ENCODE data around the gene AVEN.
A peak's percentile ranks its signal among the peaks of the same experiment; 100 is the strongest.
"Not testable (repeated sequence)": the region's sequence is repeated elsewhere in the genome, so short reads cannot be mapped to it uniquely, and the experiment has no call there.

The AVEN gene

GRCh38 chr15:34038023-34038870 lies 757 bp downstream of the AVEN start:
- no peaks in the 10 kb centered on the region for H3K36me3 ChIP-seq (ENCODE audit: insufficient read depth, low read length)
- H3K27me3 ChIP-seq (ENCODE audit: control insufficient read depth in 1 of 2, insufficient read depth in 2 of 2, low read length in 2 of 2): no peaks in the 10 kb centered on the region
- peak overlapping the region; percentile 91 for H3K27ac ChIP-seq (ENCODE audit: low read depth, low read length)
- peak overlapping the region; percentile 64 for H3K9ac ChIP-seq (ENCODE audit: low read length)
- H3K4me1 ChIP-seq (ENCODE audit: insufficient read depth, low read length): peaks cover 17% of the 10 kb centered on the region
- peak overlapping the region; percentile 72 to 91 for H3K4me3 ChIP-seq (ENCODE audit: low read depth in 1 of 2, low read length in 2 of 2)
- no peaks in the 10 kb centered on the region for H3K9me3 ChIP-seq (ENCODE audit: low read length)

GRCh38 chr15:34031987-34032760 lies 6.8 kb downstream of the AVEN start:
- no peak overlapping the region for H3K4me3 ChIP-seq (ENCODE audit: low read depth in 1 of 2, low read length in 2 of 2)
- no peak overlapping the region for H3K9ac ChIP-seq (ENCODE audit: low read length)
- H3K27ac ChIP-seq (ENCODE audit: low read depth, low read length): no peak overlapping the region
- peaks cover 8% of the 10 kb centered on the region for H3K4me1 ChIP-seq (ENCODE audit: insufficient read depth, low read length)
- no peaks in the 10 kb centered on the region for H3K27me3 ChIP-seq (ENCODE audit: control insufficient read depth in 1 of 2, insufficient read depth in 2 of 2, low read length in 2 of 2)
- no peaks in the 10 kb centered on the region for H3K36me3 ChIP-seq (ENCODE audit: insufficient read depth, low read length)
- no peaks in the 10 kb centered on the region for H3K9me3 ChIP-seq (ENCODE audit: low read length)

- H3K27me3 ChIP-seq (ENCODE audit: control insufficient read depth in 1 of 2, insufficient read depth in 2 of 2, low read length in 2 of 2): no peaks in the 10 kb centered on the region
- H3K36me3 ChIP-seq (ENCODE audit: insufficient read depth, low read length): no peaks in the 10 kb centered on the region
- no peaks in the 10 kb centered on the region for H3K9me3 ChIP-seq (ENCODE audit: low read length)
- H3K9ac ChIP-seq (ENCODE audit: low read length): no peak overlapping the region
- no peak overlapping the region for H3K27ac ChIP-seq (ENCODE audit: low read depth, low read length)
- H3K4me3 ChIP-seq (ENCODE audit: low read depth in 1 of 2, low read length in 2 of 2): no peak overlapping the region
- H3K4me1 ChIP-seq (ENCODE audit: insufficient read depth, low read length): no peaks in the 10 kb centered on the region
Measured at GRCh38 chr15:34027606-34028005, 11.4 kb downstream of the AVEN start.

GRCh38 chr15:34025252-34025651 lies 13.8 kb downstream of the AVEN start:
- H3K27ac ChIP-seq (ENCODE audit: low read depth, low read length): no peak overlapping the region
- no peaks in the 10 kb centered on the region for H3K27me3 ChIP-seq (ENCODE audit: control insufficient read depth in 1 of 2, insufficient read depth in 2 of 2, low read length in 2 of 2)
- H3K36me3 ChIP-seq (ENCODE audit: insufficient read depth, low read length): no peaks in the 10 kb centered on the region
- no peak overlapping the region for H3K9ac ChIP-seq (ENCODE audit: low read length)
- H3K4me3 ChIP-seq (ENCODE audit: low read depth in 1 of 2, low read length in 2 of 2): no peak overlapping the region
- no peaks in the 10 kb centered on the region for H3K9me3 ChIP-seq (ENCODE audit: low read length)
- no peaks in the 10 kb centered on the region for H3K4me1 ChIP-seq (ENCODE audit: insufficient read depth, low read length)

- Histone ChIP-seq H3K36me3 (ENCODE audit: insufficient read depth, low read length) (no peaks in the 10 kb centered on the region), H3K9me3 (ENCODE audit: low read length) (no peaks in the 10 kb centered on the region), H3K4me1 (ENCODE audit: insufficient read depth, low read length) (no peaks in the 10 kb centered on the region), H3K4me3 (ENCODE audit: low read depth in 1 of 2, low read length in 2 of 2) (no peak overlapping the region), H3K27ac (ENCODE audit: low read depth, low read length) (no peak overlapping the region), H3K9ac (ENCODE audit: low read length) (no peak overlapping the region), H3K27me3 (ENCODE audit: control insufficient read depth in 1 of 2, insufficient read depth in 2 of 2, low read length in 2 of 2) (no peaks in the 10 kb centered on the region)
Measured at GRCh38 chr15:34023907-34024306, 15.1 kb downstream of the AVEN start.

GRCh38 chr15:34019369-34019990 lies 19.5 kb downstream of the AVEN start:
- H3K4me3 ChIP-seq (ENCODE audit: low read depth in 1 of 2, low read length in 2 of 2): no peak overlapping the region
- no peaks in the 10 kb centered on the region for H3K9me3 ChIP-seq (ENCODE audit: low read length)
- H3K27ac ChIP-seq (ENCODE audit: low read depth, low read length): no peak overlapping the region
- no peaks in the 10 kb centered on the region for H3K27me3 ChIP-seq (ENCODE audit: control insufficient read depth in 1 of 2, insufficient read depth in 2 of 2, low read length in 2 of 2)
- H3K36me3 ChIP-seq (ENCODE audit: insufficient read depth, low read length): no peaks in the 10 kb centered on the region
- H3K4me1 ChIP-seq (ENCODE audit: insufficient read depth, low read length): no peaks in the 10 kb centered on the region
- no peak overlapping the region for H3K9ac ChIP-seq (ENCODE audit: low read length)

- H3K36me3 ChIP-seq (ENCODE audit: insufficient read depth, low read length); H3K9me3 ChIP-seq (ENCODE audit: low read length); H3K4me1 ChIP-seq (ENCODE audit: insufficient read depth, low read length); H3K9ac ChIP-seq (ENCODE audit: low read length); H3K27ac ChIP-seq (ENCODE audit: low read depth, low read length); H3K27me3 ChIP-seq (ENCODE audit: control insufficient read depth in 1 of 2, insufficient read depth in 2 of 2, low read length in 2 of 2); H3K4me3 ChIP-seq (ENCODE audit: low read depth in 1 of 2, low read length in 2 of 2): not testable (repeated sequence)
Measured at GRCh38 chr15:34018738-34019137, 20.3 kb downstream of the AVEN start.

- Histone ChIP-seq H3K36me3 (ENCODE audit: insufficient read depth, low read length) (no peaks in the 10 kb centered on the region), H3K9ac (ENCODE audit: low read length) (no peak overlapping the region), H3K27me3 (ENCODE audit: control insufficient read depth in 1 of 2, insufficient read depth in 2 of 2, low read length in 2 of 2) (no peaks in the 10 kb centered on the region), H3K4me1 (ENCODE audit: insufficient read depth, low read length) (no peaks in the 10 kb centered on the region), H3K4me3 (ENCODE audit: low read depth in 1 of 2, low read length in 2 of 2) (no peak overlapping the region), H3K9me3 (ENCODE audit: low read length) (no peaks in the 10 kb centered on the region), H3K27ac (ENCODE audit: low read depth, low read length) (no peak overlapping the region)
Measured at GRCh38 chr15:34018021-34018645, 20.9 kb downstream of the AVEN start.

- no peaks in the 10 kb centered on the region for H3K4me1 ChIP-seq (ENCODE audit: insufficient read depth, low read length)
- no peaks in the 10 kb centered on the region for H3K36me3 ChIP-seq (ENCODE audit: insufficient read depth, low read length)
- H3K27ac ChIP-seq (ENCODE audit: low read depth, low read length): no peak overlapping the region
- H3K9me3 ChIP-seq (ENCODE audit: low read length): no peaks in the 10 kb centered on the region
- no peak overlapping the region for H3K9ac ChIP-seq (ENCODE audit: low read length)
- no peak overlapping the region for H3K4me3 ChIP-seq (ENCODE audit: low read depth in 1 of 2, low read length in 2 of 2)
- no peaks in the 10 kb centered on the region for H3K27me3 ChIP-seq (ENCODE audit: control insufficient read depth in 1 of 2, insufficient read depth in 2 of 2, low read length in 2 of 2)
Measured at GRCh38 chr15:34014556-34014955, 24.4 kb downstream of the AVEN start.

GRCh38 chr15:34013746-34014145 lies 25.3 kb downstream of the AVEN start:
- Histone ChIP-seq H3K27ac (ENCODE audit: low read depth, low read length) (no peak overlapping the region), H3K4me1 (ENCODE audit: insufficient read depth, low read length) (no peaks in the 10 kb centered on the region), H3K9me3 (ENCODE audit: low read length) (no peaks in the 10 kb centered on the region), H3K4me3 (ENCODE audit: low read depth in 1 of 2, low read length in 2 of 2) (no peak overlapping the region), H3K9ac (ENCODE audit: low read length) (no peak overlapping the region), H3K27me3 (ENCODE audit: control insufficient read depth in 1 of 2, insufficient read depth in 2 of 2, low read length in 2 of 2) (no peaks in the 10 kb centered on the region), H3K36me3 (ENCODE audit: insufficient read depth, low read length) (no peaks in the 10 kb centered on the region)

- no peaks in the 10 kb centered on the region for H3K27me3 ChIP-seq (ENCODE audit: control insufficient read depth in 1 of 2, insufficient read depth in 2 of 2, low read length in 2 of 2)
- H3K27ac ChIP-seq (ENCODE audit: low read depth, low read length): no peak overlapping the region
- H3K9ac ChIP-seq (ENCODE audit: low read length): no peak overlapping the region
- H3K36me3 ChIP-seq (ENCODE audit: insufficient read depth, low read length): no peaks in the 10 kb centered on the region
- no peaks in the 10 kb centered on the region for H3K9me3 ChIP-seq (ENCODE audit: low read length)
- no peak overlapping the region for H3K4me3 ChIP-seq (ENCODE audit: low read depth in 1 of 2, low read length in 2 of 2)
- H3K4me1 ChIP-seq (ENCODE audit: insufficient read depth, low read length): no peaks in the 10 kb centered on the region
Measured at GRCh38 chr15:34012461-34013028, 26.5 kb downstream of the AVEN start.

Data from muscle layer of colon (tissue), 2 donors.